Hindlimb muscle (tissue), 1 donor: Measurements from ENCODE around the gene MUTYH. TPM values are rescaled to one million over a fixed set of nuclear protein-coding genes. Genes with fewer than 3 reads are reported as not detected.
"Not testable (repeated sequence)": the region's sequence is repeated elsewhere in the genome, so short reads cannot be mapped to it uniquely, and the experiment has no call there.

Experiments
- DNase-seq: peaks from one replicate; pipeline ENCODE4 v3.0.0-alpha.2; 2013
- polyA plus RNA-seq: library from polyadenylated mRNA; unstranded; fragments of 120-200 nt; gene quantifications from one replicate; pipeline ENCODE4 v1.2.1, GENCODE V29; 2013; ENCODE audit not compliant: insufficient read length

The MUTYH gene
- polyA plus RNA-seq, 1 donor = 16.0 TPM

GRCh38 chr1:45321444-45321843, 18.8 kb downstream of the MUTYH start:
- DNase-seq = no peak

GRCh38 chr1:45319761-45320160, 20.5 kb downstream of the MUTYH start:
- DNase-seq = no peak

- no peak for DNase-seq
These were observed 23.1 kb downstream of the MUTYH start for GRCh38 chr1:45317166-45317565.

GRCh38 chr1:45314266-45314665, 26.0 kb downstream of the MUTYH start:
- DNase-seq = no peak

- DNase-seq = no peak
These were observed 33.3 kb downstream of the MUTYH start for GRCh38 chr1:45306905-45307304.

GRCh38 chr1:45306319-45306718, 33.9 kb downstream of the MUTYH start:
- DNase-seq = no peak

- no peak for DNase-seq
These were observed 35.0 kb downstream of the MUTYH start for GRCh38 chr1:45305231-45305630.

GRCh38 chr1:45304311-45305081, 35.7 kb downstream of the MUTYH start:
- peak; percentile 19 for DNase-seq

GRCh38 chr1:45303520-45304310, 36.5 kb downstream of the MUTYH start:
- DNase-seq = peak; percentile 96

GRCh38 chr1:45302505-45303150, 37.6 kb downstream of the MUTYH start:
- no peak for DNase-seq

GRCh38 chr1:45300669-45300997, 39.6 kb downstream of the MUTYH start:
- DNase-seq = no peak

- peak; percentile 67 for DNase-seq
These were observed 40.1 kb downstream of the MUTYH start for GRCh38 chr1:45299981-45300668.

GRCh38 chr1:45299296-45299695, 40.9 kb downstream of the MUTYH start:
- DNase-seq = no peak

- no peak for DNase-seq
These were observed 42.4 kb downstream of the MUTYH start for GRCh38 chr1:45297666-45298356.

GRCh38 chr1:45291716-45292115, 48.5 kb downstream of the MUTYH start:
- DNase-seq = no peak

- not testable (repeated sequence) for DNase-seq
These were observed 49.2 kb downstream of the MUTYH start for GRCh38 chr1:45291002-45291401.

GRCh38 chr1:45286521-45286920, 53.7 kb downstream of the MUTYH start:
- DNase-seq = not testable (repeated sequence)

- DNase-seq = not testable (repeated sequence)
These were observed 55.4 kb downstream of the MUTYH start for GRCh38 chr1:45284858-45285257.

- DNase-seq = no peak
These were observed 57.9 kb downstream of the MUTYH start for GRCh38 chr1:45282351-45282750.
